H9 (cell line): Measurements from ENCODE around the gene WSCD2. TPM values are rescaled to one million over a fixed set of nuclear protein-coding genes. Genes with fewer than 3 reads are reported as not detected.

Source experiments
- DNase-seq: peaks from one replicate; pipeline ENCODE4 v3.0.0-alpha.2; 2017
- H2AFZ ChIP-seq: one replicate; pipeline ENCODE4 v1.6.1; 2013; ENCODE audit warnings: mild to moderate bottlenecking, low read length, control low read depth, moderate library complexity
- H2AK5ac ChIP-seq: 2 replicates; pipeline ENCODE4 v1.6.1; 2013; ENCODE audit warnings: low read length, control low read depth, mixed read lengths; ENCODE audit not compliant: insufficient read length
- H2BK120ac ChIP-seq: one replicate; pipeline ENCODE4 v1.6.1; 2013; ENCODE audit warnings: low read depth, mild to moderate bottlenecking, low read length, control low read depth, inconsistent platforms; ENCODE audit not compliant: poor library complexity, severe bottlenecking
- H2BK12ac ChIP-seq: 2 replicates; pipeline ENCODE4 v1.6.1; 2013; ENCODE audit warnings: low read length, control low read depth, mixed read lengths, low read depth; ENCODE audit not compliant: insufficient read length
- H2BK15ac ChIP-seq: 2 replicates; pipeline ENCODE4 v1.6.1; 2013; ENCODE audit warnings: low read depth, low read length, control low read depth
- H2BK20ac ChIP-seq: one replicate; pipeline ENCODE4 v1.6.1; 2013; ENCODE audit warnings: low read depth, mild to moderate bottlenecking, low read length, control low read depth, inconsistent platforms; ENCODE audit not compliant: poor library complexity, severe bottlenecking
- H2BK5ac ChIP-seq: 2 replicates; pipeline ENCODE4 v1.6.1; 2013; ENCODE audit warnings: low read length, control low read depth, mixed read lengths; ENCODE audit not compliant: insufficient read length
- H3K14ac ChIP-seq: 2 replicates; pipeline ENCODE4 v1.6.1; 2013; ENCODE audit warnings: low read length, control low read depth; ENCODE audit not compliant: insufficient read depth
- H3K18ac ChIP-seq: 2 replicates; pipeline ENCODE4 v1.6.1; 2013; ENCODE audit warnings: low read depth, mild to moderate bottlenecking, mixed read lengths, low read length, control low read depth; ENCODE audit not compliant: insufficient read length
- H3K23ac ChIP-seq: 2 replicates; pipeline ENCODE4 v1.6.1; 2013; ENCODE audit warnings: low read length, control low read depth, mixed read lengths, low read depth; ENCODE audit not compliant: insufficient read length
- H3K23me2 ChIP-seq: 2 replicates; pipeline ENCODE4 v1.6.1; 2013; ENCODE audit warnings: low read depth, mild to moderate bottlenecking, mixed read lengths, low read length, control low read depth; ENCODE audit not compliant: insufficient read length, poor library complexity, severe bottlenecking
- H3K27ac ChIP-seq: 2 replicates; pipeline ENCODE4 v1.5.1; 2013; ENCODE audit warnings: low read length, control low read depth, mixed read lengths, low read depth; ENCODE audit not compliant: insufficient read length
- H3K27me3 ChIP-seq: 2 replicates; pipeline ENCODE4 v1.6.1; 2013; ENCODE audit warnings: low read length, control low read depth, inconsistent platforms; ENCODE audit not compliant: insufficient read depth
- H3K4ac ChIP-seq: 2 replicates; pipeline ENCODE4 v1.6.1; 2013; ENCODE audit warnings: low read depth, mild to moderate bottlenecking, control low read depth, inconsistent platforms, low read length, moderate library complexity
- H3K4me1 ChIP-seq: 2 replicates; pipeline ENCODE4 v1.6.1; 2013; ENCODE audit warnings: low read length, control low read depth, inconsistent platforms; ENCODE audit not compliant: insufficient read depth
- H3K4me2 ChIP-seq: 2 replicates; pipeline ENCODE4 v1.6.1; 2013; ENCODE audit warnings: low read length, control low read depth, mixed read lengths; ENCODE audit not compliant: insufficient read length, insufficient read depth
- H3K56ac ChIP-seq: 2 replicates; pipeline ENCODE4 v1.6.1; 2013; ENCODE audit warnings: low read depth, mild to moderate bottlenecking, mixed read lengths, low read length, control low read depth; ENCODE audit not compliant: insufficient read length
- H3K79me1 ChIP-seq: 2 replicates; pipeline ENCODE4 v1.6.1; 2013; ENCODE audit warnings: low read depth, mild to moderate bottlenecking, moderate library complexity, low read length, control low read depth, inconsistent platforms; ENCODE audit not compliant: insufficient read depth, poor library complexity, severe bottlenecking
- H3K79me2 ChIP-seq: 2 replicates; pipeline ENCODE4 v1.6.1; 2013; ENCODE audit warnings: low read length, control low read depth, inconsistent platforms; ENCODE audit not compliant: insufficient read depth
- H3K9ac ChIP-seq: 2 replicates; pipeline ENCODE4 v1.6.1; 2013; ENCODE audit warnings: low read length, control low read depth, mixed read lengths; ENCODE audit not compliant: insufficient read length; ENCODE audit errors: extremely low read depth
- H3K9me3 ChIP-seq: one replicate; pipeline ENCODE4 v1.6.1; 2013; ENCODE audit warnings: low read depth, low read length, inconsistent platforms; ENCODE audit not compliant: control insufficient read depth
- H3T11ph ChIP-seq: one replicate; pipeline ENCODE4 v1.6.1; 2013; ENCODE audit warnings: mild to moderate bottlenecking, low read length, control low read depth, inconsistent platforms
- H4K20me1 ChIP-seq: one replicate; pipeline ENCODE4 v1.6.1; 2013; ENCODE audit not compliant: control insufficient read depth, insufficient read length, insufficient read depth
- H4K5ac ChIP-seq: 2 replicates; pipeline ENCODE4 v1.6.1; 2013; ENCODE audit warnings: low read depth, mild to moderate bottlenecking, mixed read lengths, low read length, control low read depth; ENCODE audit not compliant: insufficient read length
- H4K8ac ChIP-seq: replicated peaks from 2 replicates; pipeline ENCODE4 v1.6.1; 2013; ENCODE audit warnings: low read length, control low read depth, mixed read lengths, low read depth; ENCODE audit not compliant: insufficient read length
- H4K91ac ChIP-seq: 2 replicates; pipeline ENCODE4 v1.6.1; 2013; ENCODE audit warnings: low read depth, mild to moderate bottlenecking, moderate library complexity, mixed read lengths, low read length, control low read depth; ENCODE audit not compliant: insufficient read length
- H3K27ac Mint-ChIP-seq, 3 experiments: 2 replicates in 2 of 3; 3 replicates in 1 of 3; pipeline ENCODE4 v1.8.0; 2020 to 2021; ENCODE audit warnings: mixed read lengths in 3 of 3, mild to moderate bottlenecking in 1 of 3, moderate library complexity in 1 of 3
- H3K27me3 Mint-ChIP-seq: 2 replicates; pipeline ENCODE4 v1.8.0; 2021; ENCODE audit warnings: low read depth, mild to moderate bottlenecking, moderate library complexity, mixed read lengths
- H3K36me3 Mint-ChIP-seq, 3 experiments: 2 replicates in 2 of 3; 3 replicates in 1 of 3; pipeline ENCODE4 v1.8.0; 2020 to 2021; ENCODE audit warnings: low read depth in 3 of 3, mixed read lengths in 3 of 3; ENCODE audit not compliant: insufficient read depth in 1 of 3
- H3K4me1 Mint-ChIP-seq, 2 experiments: 2 replicates each; pipeline ENCODE4 v1.8.0; 2020; ENCODE audit warnings: mixed read lengths in 2 of 2
- H3K4me3 Mint-ChIP-seq, 2 experiments: 2 replicates in 1 of 2; 3 replicates in 1 of 2; pipeline ENCODE4 v1.8.0; 2020 to 2021; ENCODE audit warnings: mild to moderate bottlenecking in 2 of 2, mixed read lengths in 2 of 2, moderate library complexity in 1 of 2
- H3K9me3 Mint-ChIP-seq, 2 experiments: 2 replicates in 1 of 2; 3 replicates in 1 of 2; pipeline ENCODE4 v1.8.0; 2020; ENCODE audit warnings: mild to moderate bottlenecking in 2 of 2, mixed read lengths in 2 of 2, moderate library complexity in 1 of 2
- CTCF ChIP-seq: fragments of 200-600 bp; sonication (generic); conservative IDR thresholded peaks from 3 replicates; pipeline ENCODE4 v1.8.0; 2021; ENCODE audit warnings: antibody characterized with exemption, mild to moderate bottlenecking
- WGBS: extraction: QIAGEN DNeasy Blood & Tissue Kit; methylation state at CpG from one replicate; pipeline ENCODE4 v1.1.7; 2013; ENCODE audit warnings: missing lambda C conversion rate, low lambda C conversion rate, mixed read lengths; ENCODE audit not compliant: insufficient read length; ENCODE audit errors: extremely low coverage; 5-methylcytosine and 5-hydroxymethylcytosine counted together
- total RNA-seq: library from RNA; stranded (reverse); gene quantifications from 2 replicates; pipeline ENCODE4 v1.2.1, GENCODE V29; 2021

Gene WSCD2
- total RNA-seq, 1 experiment from 2014 or later, result 0.92 TPM

GRCh38 chr12:108282676-108283075, 153.6 kb downstream of the WSCD2 start:
- Mint-ChIP-seq H3K27me3 (no peaks in the 10 kb centered on the region; the same call in none of the 2 replicates), H3K27ac (no peak overlapping the region), H3K4me1 (peaks cover 30 to 32% of the 10 kb centered on the region in 2 experiments), H3K36me3 (no peaks in the 10 kb centered on the region), H3K9me3 (peaks cover 0 to under 1% of the 10 kb centered on the region in 2 experiments; a peak in 1 of 5 replicates), H3K4me3 (no peak overlapping the region)
- Histone ChIP-seq H2BK15ac (no peak overlapping the region), H3K9me3 (no peaks in the 10 kb centered on the region), H2AK5ac (no peak overlapping the region), H2BK120ac (no peak overlapping the region), H3K4me1 (no peaks in the 10 kb centered on the region), H2BK20ac (no peak overlapping the region), H3K4ac (no peak overlapping the region), H3K18ac (no peak overlapping the region), H4K20me1 (peaks cover 3% of the 10 kb centered on the region), H3K23me2 (no peaks in the 10 kb centered on the region), H3K4me2 (no peak overlapping the region), H3K9ac (no peak overlapping the region), H2BK5ac (no peak overlapping the region), H4K91ac (no peak overlapping the region), H3T11ph (no peak overlapping the region), H3K27me3 (no peaks in the 10 kb centered on the region), H2BK12ac (no peak overlapping the region), H2AFZ (no peak overlapping the region), H3K14ac (no peak overlapping the region), H4K8ac (no peak overlapping the region), H3K56ac (no peak overlapping the region), H3K23ac (no peak overlapping the region), H3K79me1 (no peaks in the 10 kb centered on the region), H3K79me2 (no peaks in the 10 kb centered on the region), H3K27ac (no peak overlapping the region), H4K5ac (no peak overlapping the region)
- no peak for TF ChIP-seq CTCF
- DNase-seq, result no peak
- no CpG with 5 or more reads among the region's 3 CpGs for WGBS
